ENCODE measurements around the gene RTN4.
"Not testable (repeated sequence)": the region's sequence is repeated elsewhere in the genome, so short reads cannot be mapped to it uniquely, and the experiment has no call there.

RTN4 gene

DNA sequence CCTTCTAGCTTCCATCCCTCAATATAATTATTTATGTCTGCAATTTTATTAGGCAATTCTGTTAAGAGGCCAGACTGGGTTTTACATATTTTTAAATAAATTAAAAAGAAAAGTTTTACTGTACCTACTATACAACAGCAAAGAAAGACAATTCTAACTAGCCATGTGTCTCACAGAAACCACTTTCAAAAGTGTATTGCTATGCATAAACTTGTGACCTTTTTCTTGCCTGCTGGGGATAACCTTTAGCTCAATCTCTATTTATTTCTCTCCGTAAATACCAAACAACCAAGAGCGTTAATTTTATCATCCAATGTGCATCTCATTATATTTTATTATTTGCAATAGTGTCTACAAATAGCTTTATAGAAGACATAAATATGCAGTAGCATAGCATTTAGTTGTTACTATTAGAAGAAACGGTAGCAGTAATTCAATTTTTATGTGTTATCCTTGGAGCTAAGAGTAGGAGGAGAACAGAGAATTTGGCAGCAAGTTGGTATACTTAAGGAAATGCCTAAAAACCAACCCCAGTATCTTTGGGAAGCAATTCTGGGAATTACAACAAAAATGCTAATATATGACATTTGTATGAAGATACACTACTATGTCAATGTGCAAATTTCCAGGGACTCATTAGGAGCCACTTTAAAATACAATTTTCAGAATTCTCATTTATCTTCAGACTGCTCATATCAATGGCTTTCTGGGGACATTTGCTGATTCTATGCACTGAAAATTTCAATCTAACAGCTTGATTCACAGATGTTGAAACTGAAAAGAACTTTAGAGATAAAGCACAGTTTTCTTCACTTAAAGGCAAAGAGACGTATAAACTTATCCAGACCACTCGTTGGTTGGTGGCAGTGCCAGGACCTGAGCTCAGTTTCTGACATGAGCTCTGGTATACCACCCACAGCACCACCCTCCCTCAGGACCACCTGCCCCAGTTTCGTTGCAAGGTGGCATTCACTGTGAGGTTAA, 23.0 kb upstream of the RTN4 start:
- DNase-seq = peak; percentile 35

DNA sequence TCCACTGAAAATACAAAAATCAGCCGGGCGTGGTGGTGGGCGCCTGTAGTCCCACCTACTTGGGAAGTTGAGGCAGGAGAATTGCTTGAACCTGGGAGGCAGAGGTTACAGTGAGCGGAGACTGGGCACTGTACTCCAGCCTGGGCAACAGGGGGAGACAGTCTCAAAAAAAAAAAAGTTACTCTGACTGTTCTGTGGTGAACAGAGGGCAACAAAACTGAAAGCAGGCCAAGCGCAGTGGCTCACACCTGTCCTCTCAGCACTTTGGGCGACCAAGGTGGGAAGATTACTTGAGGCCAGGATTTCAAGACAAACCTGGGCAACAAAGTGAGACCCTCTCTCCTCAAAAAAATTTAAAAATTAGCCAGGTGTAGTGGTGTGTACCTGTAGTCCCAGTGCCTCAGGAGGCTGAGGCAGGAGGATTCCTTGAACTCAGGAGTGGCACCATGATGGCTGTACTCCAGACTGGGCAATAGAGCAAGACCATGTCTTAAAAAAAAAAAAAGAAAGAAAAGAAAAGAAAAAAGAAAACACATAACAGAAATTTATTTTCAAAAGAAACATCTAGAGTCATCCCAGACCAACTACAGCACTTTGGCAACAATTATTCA, 13.6 kb upstream of the RTN4 start:
- no peak for DNase-seq

DNA sequence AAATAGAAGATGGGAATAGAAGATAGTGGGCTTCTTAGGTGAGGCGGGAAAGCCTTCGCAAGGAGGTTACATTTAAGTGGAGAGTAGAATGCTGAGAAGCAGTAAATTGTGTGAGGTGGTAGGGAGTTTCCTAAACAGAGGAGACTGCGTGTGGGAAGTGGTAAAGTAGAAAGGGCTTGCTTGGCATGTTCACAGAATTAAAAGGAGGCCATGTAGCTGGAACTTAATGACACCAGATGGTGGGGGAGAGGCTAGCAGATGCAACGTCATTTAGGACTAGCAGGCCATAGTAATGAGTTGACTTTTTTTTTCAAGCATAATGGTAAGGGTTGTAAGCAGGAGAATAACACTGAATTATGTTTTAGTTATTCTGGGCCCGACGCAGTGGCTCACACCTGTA, 13.0 kb upstream of the RTN4 start:
- no peak for DNase-seq

DNA sequence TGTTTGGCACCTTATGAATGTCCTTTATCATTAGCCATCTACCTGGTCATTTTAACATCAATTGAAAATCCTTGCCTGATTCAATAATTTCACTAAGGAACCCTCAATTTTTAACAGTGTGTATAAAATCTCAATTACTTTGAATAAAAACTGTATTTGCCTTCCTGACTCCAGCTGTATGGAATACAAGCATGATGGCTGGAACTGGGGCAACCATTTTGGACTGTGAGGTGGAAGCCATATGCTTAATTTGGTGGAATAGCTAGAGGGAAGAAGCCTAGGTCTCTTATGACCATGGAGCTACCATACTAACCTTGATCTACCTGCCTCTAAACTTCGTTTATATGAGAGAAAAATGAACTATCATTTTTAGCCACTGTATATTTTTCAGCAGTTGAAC, 12.5 kb upstream of the RTN4 start:
- DNase-seq = no peak

DNA sequence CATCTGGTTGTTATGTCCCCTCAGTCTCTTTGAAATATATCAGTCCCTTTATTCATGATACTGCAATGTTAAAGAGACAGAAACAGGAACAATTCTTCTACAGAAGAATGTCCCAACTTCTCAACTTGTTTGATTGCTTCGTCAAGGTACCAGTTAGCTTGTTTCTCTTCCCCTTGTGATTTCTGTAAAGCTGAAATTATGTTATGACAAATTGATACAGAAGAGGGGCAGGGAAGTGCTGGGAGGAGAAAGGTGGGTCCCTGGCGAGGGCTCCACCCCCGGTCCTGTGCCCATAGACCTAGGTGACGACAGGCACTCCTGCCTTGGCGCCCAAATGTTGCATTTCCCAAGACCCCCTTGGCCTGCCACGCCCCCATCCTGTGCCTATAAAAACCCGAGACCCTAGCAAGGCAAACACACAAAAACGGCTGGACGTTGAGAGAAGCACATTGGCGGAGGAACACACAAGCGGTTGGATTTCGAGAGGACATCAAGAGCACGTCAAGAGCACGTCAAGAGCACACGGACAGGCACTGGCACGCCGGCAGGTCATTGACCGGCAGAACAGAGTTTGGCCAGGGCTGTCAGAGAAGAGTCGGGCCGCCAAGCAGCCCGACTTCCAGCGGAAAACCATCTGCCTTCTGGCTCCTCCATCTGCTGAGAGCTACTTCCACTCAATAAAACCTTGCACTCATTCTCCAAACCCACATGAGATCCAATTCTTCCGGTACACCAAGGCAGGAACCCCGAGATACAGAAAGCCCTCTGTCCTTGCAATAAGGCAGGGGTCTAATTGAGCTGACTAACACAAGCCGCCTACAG, 11.5 kb upstream of the RTN4 start:
- no peak for DNase-seq

DNA sequence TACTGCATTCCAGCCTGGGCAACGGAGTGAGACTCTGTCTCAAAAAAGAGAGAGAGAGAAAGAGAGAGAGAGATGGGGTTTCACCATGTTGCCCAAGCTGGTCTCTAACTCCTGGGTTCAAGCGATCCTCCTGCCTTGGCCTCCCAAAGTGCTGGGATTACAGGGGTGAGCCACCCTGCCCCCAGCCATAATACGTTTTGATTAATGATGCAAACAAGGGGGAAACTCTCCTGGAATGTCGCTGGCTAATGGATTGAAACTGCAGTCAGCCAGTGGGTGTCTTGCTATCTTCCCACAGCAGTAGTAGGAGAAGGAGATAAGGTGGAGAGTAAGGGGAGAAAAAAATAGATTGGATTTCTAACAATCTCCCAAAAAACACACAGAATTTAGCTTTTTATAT, 9.5 kb upstream of the RTN4 start:
- no peak for DNase-seq

DNA sequence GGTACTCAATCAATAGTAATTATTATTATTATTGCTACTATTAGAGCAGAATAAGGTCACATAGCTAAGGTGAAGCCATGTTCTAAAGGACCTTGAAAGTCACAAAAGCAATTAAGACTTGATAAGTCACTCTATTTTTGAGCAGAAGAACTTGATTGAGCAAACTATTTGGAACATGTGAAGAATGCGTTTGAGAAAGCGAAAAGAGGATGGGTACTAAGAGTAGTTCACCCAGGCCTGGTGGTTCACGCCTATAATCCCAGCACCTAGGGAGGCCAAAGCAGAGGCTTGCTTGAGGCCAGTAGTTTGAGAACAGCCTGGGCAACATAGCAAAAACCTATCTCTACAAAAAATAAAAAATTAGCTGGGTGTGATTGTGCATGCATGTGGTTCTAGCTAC, 7.2 kb upstream of the RTN4 start:
- DNase-seq = no peak

DNA sequence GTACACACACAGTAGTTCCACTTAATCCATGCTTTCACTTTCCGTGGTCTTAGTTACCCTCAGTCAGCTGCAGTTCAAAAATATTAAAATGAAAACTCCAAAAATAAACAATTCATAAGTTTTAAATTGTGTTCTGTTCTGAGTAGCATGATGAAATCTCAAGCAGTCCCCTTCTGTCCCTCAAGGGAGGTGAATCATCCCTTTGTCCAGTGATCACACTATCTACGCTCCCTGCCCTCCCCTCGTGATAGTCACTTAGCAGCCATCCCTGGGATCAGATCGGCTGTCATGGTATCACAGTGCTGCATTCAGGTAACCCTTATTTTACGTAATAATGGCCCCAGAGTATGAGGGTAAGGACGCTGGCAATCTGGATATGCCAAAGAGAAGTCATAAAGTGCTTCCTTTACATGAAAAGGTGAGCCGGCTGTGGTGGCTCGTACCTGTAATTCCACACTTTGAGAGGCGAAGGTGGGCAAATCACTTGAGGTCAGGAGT, 5.8 kb upstream of the RTN4 start:
- DNase-seq = peak; percentile 45

DNA sequence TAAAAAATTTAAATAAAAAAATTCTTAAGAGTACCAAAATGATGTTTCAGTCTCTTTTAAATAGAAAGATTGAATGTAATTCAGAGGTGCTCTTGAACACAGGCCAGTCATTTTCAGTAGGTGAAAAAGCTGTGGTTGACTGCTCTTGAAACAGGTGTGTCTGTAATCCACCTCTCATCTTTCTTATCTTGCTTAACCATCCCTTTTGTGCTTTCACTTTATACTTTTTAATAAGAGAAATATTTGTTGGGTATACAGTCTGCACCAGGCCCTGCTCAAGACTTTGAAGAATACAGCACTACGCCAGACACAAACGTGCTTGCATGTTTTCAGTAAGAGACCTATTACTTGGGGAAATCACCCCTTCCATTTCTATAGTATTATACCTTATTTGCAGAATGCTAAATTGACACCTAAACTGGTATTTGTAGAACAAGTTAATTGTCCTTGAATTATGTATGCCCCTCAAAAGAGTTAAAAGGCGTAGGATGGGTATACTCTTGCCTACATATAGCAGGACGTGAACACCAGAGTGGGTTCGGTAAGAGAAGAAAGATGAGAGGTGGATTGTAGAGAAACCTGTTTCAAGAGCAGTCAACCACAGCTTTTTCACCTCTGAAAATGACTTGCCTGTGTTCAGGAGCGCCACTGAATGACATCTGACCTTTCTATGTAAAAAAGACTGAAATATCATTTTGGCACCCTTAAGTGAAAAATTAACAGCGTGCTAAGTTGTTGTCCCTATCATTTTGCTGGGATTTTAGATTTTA, 4.0 kb upstream of the RTN4 start:
- DNase-seq = no peak

DNA sequence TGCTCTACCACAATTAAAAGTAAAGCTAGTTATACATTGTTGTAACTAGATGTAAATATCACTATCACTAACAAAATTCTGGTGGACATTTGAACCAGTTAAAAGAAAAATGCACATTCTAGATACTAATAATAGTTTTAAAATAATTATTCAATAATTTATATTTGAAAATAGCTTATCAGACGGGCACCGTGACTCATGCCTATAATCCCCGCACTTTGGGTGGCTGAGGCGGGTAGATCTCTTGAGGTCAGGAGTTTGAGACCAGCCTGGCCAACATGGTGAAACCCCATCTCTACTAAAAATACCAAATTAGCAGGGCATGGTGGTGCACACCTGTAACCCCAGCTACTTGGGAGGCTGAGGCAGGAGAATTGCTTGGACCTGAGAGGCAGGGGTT, 3.0 kb upstream of the RTN4 start:
- not testable (repeated sequence) for DNase-seq

DNA sequence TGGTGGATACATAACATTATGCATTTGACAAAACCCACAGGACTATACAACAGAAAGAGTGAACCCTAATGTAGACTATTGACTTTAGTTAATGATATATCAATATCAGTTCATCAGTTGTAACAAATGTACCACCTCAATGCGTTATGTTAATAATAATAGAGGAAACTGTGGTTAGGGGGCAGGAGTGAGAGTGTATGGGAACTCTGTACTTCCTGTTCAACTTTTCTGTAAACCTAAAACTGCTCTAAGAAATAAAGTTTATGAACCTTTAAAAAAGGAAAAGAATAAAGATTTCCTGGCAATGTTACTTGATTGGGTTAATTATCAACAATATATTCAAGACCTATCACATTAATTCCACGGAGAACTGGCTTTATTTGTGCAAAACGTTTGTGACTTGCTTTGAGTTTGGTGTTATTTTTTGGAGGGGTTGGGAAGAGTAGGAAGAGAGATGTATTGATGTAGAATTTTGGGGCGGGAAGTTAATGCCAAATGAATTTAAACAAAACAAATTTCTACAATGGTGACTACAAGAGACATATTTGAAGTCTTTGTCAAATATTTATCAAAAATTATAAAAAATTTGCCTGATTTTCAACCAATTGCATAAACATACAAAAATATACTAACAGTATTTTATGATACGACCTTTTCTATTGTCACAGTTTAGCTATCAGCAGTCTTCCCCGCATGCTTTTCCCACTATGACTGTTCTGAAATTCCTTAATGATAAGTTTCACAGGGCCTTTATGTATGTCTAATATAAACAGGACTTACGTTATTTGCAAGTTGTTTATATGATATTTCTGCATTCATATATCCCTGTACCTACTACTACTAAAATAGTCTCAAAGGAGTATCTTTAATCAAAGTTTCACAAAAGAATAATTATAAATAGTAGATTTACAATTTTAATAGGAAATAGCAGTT, 2.1 kb upstream of the RTN4 start:
- no peak for DNase-seq

DNA sequence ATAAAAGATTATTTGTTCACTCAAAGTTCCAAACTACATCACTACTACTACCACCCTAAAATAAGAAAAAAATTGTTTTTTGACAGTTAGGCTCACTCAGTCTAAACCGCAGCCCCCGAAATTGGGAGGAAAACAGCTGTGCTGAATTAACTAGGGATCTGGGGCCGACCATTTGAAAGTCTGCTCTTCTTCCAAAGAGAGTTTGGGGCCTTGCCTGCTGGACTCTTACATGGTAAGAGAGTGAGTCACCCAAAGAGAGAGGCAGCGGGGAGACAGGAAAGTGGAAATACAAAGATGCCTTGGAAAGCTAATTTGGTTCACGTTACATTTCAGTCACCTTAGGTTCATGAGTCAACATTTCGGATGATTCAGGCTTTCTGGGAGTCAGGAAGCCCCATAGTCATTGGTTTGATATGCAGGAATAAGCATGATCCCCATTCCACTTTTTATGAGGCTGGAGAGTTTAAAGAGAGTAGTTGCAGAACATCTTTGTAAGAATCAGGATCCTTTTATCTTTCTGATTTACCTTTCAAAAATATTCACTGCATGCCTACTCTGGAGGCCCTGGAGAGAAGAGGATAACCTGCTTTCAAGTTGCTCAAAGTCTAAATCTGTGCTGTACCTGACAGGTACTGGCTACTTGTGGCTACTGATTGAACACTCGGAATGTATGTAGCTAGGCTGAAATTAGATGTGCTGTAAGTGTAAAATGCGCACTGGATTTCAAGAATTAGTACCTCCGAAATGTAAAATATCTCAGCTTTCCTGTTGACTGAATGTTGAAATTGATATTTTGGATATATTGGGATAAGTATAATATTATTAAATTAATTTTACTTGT, 995 bp upstream of the RTN4 start:
- peak; percentile 100 for DNase-seq

DNA sequence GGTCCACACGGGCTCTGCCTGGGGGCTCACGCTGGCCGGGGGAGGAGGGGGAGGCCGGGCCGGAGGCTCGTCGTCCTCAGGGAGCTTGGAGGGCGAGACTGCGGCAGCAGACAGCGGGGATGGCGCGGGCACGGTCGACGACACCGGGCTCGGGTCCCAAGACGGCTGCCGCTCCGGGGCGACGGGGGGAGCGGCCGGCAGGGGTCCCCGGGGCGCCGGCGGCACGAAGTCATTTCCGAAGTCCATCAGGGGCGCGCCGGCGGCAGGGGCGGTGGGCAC, 491 bp downstream of the RTN4 start:
- DNase-seq = no peak

DNA sequence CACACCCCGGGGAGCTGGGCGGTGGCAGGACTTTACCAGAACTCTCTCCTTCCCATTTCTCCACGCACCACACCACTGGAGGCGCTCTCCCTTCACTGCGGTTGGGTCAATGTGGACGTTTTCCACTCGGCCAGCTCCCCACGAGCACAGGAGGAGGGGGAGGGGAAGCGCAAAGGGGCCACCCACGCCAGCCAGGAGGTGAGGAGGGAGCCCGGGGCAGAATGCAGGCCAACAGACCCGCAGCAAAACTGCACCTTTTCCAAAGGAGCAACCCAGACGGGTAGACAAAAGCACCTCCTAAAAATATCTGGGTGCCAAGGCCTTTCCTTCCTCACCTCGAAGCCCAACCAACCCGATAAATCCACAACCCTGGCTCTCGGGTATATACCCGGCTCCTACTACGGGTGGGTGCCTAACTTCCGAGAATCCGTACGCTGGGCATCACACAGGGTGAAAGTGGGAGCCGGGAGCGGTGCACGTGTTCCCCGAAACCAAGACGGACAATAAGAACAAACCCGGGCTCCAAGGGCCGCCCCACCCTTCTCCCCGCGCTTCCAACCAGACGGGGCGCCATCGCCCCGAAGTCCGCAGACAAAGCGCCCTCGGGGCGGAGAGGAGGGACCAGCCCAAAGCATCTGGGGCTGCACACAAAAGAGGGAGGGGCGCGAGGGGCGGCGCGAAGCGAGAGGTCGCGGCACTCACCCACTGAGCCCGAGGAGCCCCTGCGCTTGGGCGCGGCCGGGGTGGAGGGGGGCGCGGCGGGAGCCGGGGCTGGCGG, 1.0 kb downstream of the RTN4 start:
- peak; percentile 83 for DNase-seq

DNA sequence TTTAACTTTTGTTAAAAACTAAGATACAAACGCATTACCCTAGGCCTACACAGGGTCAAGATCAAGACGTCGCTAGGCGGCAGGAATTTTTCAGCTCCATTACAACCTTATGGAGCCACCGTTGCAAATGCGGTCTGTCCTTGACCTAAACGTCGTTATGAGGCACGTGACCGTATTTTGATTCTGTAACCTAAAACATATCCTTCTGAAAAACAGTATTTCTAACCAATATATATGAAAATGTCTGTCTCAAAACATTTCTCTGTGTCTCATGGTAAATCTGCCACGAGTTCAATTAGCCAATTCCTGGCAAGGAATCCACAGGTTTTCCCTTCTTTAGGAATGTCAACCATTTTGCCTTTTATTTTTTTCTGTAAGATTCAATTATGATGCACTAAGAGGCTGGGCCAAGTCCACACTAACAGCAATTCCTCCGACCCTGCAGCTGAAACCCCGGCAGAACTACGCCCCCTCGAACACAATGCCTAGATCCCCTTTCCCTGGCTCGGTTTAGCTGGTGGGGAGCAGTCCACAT, 1.7 kb downstream of the RTN4 start:
- DNase-seq = peak; percentile 45

DNA sequence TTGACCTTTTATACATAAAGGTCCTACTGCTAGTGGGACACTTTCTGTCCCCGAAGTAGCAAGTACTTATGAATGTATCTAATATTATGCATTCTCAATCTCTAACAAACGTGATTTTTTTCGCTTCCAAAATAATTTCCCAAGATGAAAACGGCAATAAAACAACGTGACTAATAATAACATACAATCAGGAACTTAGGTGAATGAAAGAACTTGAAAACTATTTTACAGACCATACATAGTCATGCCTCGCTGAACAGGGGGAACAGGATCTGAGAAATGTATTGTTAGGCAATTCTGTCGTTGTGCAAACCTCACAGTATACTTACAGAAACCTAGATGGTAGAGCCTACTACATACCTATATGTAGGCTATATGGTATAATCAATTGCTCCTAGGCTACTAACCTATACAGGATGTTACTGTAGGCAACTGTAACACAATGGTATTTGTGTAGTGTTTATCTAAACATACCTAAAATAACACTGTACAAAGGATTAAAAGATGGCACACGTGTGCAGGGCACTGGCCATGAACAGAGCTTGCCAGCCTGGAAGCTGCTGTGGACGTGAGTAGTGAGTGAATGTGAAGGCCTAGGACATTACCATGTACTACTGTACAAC, 2.5 kb downstream of the RTN4 start:
- DNase-seq = peak; percentile 40

DNA sequence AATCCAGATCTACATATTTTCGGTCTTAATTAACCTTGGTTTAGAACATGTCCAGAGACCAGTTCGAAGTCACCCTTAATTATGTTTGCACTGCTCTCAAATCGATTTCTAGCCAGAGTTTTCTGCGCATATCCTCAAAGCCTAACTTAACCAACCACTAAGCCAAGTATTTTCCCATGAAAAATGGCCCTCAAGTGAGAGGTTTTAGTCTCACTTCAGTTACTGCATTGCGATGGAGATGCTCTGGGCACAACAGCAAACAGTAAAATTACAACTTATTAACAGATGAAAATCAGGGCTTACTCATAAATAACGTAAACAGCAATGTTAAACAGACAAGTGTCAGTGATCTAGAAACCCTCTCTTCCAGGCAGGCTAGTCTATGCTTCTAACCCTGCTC, 4.5 kb downstream of the RTN4 start:
- no peak for DNase-seq

DNA sequence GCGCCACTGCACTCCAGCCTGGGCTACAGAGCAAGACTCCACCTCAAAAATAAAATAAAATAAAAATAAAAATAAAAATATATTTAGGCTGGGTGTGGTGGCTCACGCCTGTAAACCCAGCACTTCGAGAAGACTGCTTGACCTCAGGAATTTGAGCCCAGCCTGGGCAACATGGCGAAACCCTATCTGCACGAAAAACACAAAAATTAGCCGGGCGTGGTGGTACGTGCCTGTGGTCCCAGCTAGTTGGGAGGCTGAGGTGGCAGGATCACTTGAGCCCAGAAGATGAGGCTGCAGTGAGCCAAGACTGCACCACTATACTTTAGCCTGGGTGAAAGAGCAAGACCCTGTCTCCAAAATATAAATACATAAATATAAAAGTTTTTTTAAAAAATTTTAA, 6.4 kb downstream of the RTN4 start:
- no peak for DNase-seq

DNA sequence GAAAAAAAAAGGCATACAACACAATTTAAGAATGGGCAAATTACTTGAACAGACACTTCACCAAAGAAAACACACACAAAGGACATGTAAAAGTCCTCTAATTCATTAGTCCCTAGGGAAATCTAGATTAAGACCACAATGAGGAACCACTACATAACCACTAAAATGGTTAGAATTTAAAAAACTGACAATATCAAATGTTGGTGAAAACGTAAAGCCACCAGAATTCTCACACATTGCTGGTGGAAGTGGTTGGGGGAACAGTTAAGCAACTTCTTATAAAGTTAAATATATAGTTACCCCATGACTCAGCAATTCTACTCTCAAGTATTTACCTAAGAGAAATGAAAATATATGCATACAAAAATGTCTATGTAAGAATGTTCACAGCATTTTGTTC, 11.8 kb downstream of the RTN4 start:
- no peak for DNase-seq
